GM12864 (cell line): ENCODE measurements around the gene SH2B3.

Experiments
- DNase-seq: peaks from one replicate; pipeline ENCODE4 v3.0.0-alpha.2; 2011; ENCODE audit warnings: low read depth
- H3K4me3 ChIP-seq: 2 replicates; pipeline ENCODE4 v1.5.1; 2011; ENCODE audit warnings: mild to moderate bottlenecking, low read depth, low read length, control low read depth
- TF ChIP-seq, protein P1 (sequence below): IDR thresholded peaks from 2 replicates; pipeline ENCODE4 v1.5.1; 2011; ENCODE audit warnings: low read depth, mild to moderate bottlenecking, moderate library complexity, low read length, control low read depth, inconsistent platforms; ENCODE audit errors: missing control alignments

SH2B3 gene

DNA sequence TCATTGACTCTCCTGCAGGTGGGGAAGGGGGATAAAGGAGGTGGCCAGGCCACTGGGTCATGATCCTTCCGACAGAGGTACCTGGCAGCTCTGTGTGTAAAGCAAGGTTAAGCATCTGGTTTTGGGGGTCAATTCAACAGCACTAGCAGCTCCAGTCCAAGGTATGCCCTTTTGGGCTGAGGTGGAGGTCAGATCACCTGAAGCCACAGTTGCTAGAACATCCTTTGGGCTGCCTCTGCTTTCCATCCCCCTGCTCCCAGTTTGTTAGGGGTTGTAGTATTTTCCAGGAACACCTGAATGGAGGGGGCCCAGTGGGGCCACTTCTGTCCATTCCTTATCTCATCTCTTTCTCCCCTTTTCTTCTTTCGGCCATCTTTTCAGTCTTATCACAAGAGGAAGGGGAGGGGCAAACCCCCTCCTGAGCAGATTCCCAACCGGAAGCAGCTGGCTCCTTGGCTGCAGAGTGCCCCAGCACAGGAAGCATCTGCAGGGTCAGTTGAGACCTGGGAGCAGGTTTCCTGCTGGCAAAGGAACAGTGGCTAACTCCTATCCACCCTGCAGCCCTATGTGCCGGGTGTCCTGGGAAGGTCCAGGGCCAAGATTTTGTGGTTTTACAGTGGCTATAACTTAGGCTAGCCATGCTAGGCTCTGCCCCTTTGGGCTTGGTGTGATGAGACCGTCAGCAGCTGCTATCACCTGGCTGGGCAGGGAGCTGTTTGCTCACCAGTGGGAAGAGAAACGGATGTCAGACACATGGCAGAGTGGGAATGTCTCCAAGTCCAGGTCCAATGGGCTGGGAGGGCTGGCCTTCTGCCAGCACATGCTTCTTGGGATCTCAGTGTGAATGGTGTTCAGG lies 40.2 kb downstream of the SH2B3 start:
- no peak for DNase-seq
- TF ChIP-seq, protein P1, sequence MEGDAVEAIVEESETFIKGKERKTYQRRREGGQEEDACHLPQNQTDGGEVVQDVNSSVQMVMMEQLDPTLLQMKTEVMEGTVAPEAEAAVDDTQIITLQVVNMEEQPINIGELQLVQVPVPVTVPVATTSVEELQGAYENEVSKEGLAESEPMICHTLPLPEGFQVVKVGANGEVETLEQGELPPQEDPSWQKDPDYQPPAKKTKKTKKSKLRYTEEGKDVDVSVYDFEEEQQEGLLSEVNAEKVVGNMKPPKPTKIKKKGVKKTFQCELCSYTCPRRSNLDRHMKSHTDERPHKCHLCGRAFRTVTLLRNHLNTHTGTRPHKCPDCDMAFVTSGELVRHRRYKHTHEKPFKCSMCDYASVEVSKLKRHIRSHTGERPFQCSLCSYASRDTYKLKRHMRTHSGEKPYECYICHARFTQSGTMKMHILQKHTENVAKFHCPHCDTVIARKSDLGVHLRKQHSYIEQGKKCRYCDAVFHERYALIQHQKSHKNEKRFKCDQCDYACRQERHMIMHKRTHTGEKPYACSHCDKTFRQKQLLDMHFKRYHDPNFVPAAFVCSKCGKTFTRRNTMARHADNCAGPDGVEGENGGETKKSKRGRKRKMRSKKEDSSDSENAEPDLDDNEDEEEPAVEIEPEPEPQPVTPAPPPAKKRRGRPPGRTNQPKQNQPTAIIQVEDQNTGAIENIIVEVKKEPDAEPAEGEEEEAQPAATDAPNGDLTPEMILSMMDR = no peak
- H3K4me3 ChIP-seq = no peak overlapping the region

DNA sequence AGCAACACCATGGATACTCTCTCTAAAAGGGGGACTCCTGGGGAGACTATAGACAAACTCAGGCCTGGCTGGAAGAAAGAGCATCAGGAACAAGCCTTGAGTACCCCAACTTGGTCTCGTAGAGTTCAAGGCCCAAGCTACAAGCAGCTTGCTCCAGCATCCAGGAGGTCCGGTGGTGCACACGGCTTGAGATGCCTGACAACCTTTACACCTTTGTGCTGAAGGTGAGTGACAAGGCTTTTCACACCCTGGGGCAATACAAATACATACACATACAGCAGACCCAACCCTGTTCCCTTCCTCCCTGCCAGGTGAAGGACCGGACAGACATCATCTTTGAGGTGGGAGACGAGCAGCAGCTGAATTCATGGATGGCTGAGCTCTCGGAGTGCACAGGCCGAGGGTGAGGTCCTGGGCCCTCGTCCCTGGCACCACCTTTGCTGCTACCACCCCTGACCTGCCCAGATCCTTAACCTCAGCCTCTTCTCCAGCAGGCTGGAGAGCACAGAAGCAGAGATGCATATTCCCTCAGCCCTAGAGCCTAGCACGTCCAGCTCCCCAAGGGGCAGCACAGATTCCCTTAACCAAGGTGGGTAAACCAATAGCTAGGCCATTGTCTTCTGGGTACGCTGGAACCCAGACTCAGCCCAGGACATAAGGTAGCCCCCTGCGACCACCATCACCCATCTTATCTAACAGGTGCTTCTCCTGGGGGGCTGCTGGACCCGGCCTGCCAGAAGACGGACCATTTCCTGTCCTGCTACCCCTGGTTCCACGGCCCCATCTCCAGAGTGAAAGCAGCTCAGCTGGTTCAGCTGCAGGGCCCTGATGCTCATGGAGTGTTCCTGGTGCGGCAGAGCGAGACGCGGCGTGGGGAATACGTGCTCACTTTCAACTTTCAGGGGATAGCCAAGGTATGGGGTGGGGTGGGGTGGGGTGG lies 41.2 kb downstream of the SH2B3 start:
- TF ChIP-seq, protein P1 = no peak
- DNase-seq = no peak
- no peak overlapping the region for H3K4me3 ChIP-seq

DNA sequence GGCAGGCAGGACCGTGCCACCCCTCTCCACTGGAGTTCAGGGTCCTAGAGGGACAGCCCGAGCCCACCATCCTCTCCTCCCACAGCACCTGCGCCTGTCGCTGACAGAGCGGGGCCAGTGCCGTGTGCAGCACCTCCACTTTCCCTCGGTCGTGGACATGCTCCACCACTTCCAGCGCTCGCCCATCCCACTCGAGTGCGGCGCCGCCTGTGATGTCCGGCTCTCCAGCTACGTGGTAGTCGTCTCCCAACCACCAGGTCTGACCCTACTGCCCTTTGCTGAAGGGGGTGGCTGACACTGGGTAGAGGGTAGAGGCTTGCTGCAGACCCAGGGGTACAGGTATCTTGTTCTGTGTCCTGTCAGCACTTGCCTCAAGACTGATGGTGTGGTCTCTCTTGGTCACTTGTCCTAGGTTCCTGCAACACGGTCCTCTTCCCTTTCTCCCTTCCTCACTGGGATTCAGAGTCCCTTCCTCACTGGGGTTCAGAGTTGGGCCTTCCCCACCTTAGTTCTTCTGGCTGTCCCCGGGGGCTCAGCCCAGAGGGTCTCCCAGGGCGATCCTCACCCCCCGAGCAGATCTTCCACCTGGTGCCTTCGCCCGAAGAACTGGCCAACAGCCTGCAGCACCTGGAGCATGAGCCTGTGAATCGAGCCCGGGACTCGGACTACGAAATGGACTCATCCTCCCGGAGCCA lies 42.0 kb downstream of the SH2B3 start:
- TF ChIP-seq, protein P1 = no peak
- no peak overlapping the region for H3K4me3 ChIP-seq
- DNase-seq = no peak

DNA sequence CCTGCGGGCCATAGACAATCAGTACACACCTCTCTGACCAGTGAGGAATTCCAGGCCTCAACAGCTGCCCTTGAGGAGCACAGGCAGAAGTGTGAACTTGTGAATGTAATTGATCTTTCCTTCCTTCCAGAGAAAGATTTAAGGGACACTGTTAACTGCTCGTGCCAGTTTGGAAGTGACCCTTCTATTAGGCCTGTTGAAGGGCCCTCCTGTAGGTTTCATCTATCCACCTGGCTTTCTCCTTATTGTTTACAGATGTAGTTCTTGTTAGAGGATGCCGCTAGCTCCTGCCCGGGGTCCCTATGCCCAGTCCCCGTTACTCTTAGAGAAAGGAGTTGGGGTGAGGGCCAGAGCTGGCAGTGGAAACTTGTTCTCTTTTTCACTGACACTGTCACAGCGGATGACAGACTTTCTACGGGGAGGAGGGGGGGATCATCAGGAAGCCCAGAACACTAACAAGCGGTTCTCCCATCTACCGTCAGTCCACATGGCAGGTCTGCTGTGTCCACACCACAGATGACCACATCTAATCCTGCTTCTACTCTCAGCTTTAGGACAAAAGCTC lies 42.6 kb downstream of the SH2B3 start:
- no peak for DNase-seq
- TF ChIP-seq, protein P1 = no peak
- no peak overlapping the region for H3K4me3 ChIP-seq

GRCh38 chr12:111448846-111449790 lies 43.4 kb downstream of the SH2B3 start:
- TF ChIP-seq, protein P1 = no peak
- DNase-seq = no peak
- H3K4me3 ChIP-seq = no peak overlapping the region

- H3K4me3 ChIP-seq = no peak overlapping the region
- TF ChIP-seq, protein P1 = no peak
- DNase-seq = no peak
Measured at GRCh38 chr12:111450676-111451075, 45.0 kb downstream of the SH2B3 start.
